ENCODE measurements around the gene BACH1. TPM values are rescaled to one million over a fixed set of nuclear protein-coding genes. Genes with fewer than 3 reads are reported as not detected.

BACH1 gene
- total and polyA plus RNA-seq, 10 of the 15 experiments (the other 5 are each of a cell fraction or from before 2014, with no cell fraction given), result 3.2 to 25.7 (median 10.5) TPM

- 98% methylated on average over 3 of the region's 3 CpGs for WGBS (ENCODE audit: insufficient coverage, insufficient replicate concordance, low lambda C conversion rate, missing lambda C conversion rate)
- Histone ChIP-seq H3K79me2 (ENCODE audit: control insufficient read depth, insufficient read depth, low read length) (peaks cover 91% of the 10 kb centered on the region), H3K4me3 (no peak overlapping the region), H3K27ac (ENCODE audit: control insufficient read depth, insufficient read depth) (no peak overlapping the region), H3K27me3 (replicated peaks in 1 of 2; ENCODE audit: control insufficient read depth in 2 of 2, insufficient read depth in 2 of 2, low read length in 1 of 2) (no peaks in the 10 kb centered on the region), H3K4me1 (ENCODE audit: control insufficient read depth, insufficient read depth, low read length) (no peaks in the 10 kb centered on the region), H3K36me3 (ENCODE audit: control insufficient read depth in 2 of 2, insufficient read depth in 2 of 2, low read length in 1 of 2) (peaks cover 0 to 2% of the 10 kb centered on the region in 2 experiments; a peak in 2 of 4 replicates), H2AFZ (ENCODE audit: control insufficient read depth, low read depth, low read length) (no peak overlapping the region), H4K20me1 (ENCODE audit: control insufficient read depth, insufficient read depth) (no peaks in the 10 kb centered on the region), H3K4me2 (ENCODE audit: control insufficient read depth, insufficient read depth) (no peak overlapping the region), H3K9me3 (replicated peaks; ENCODE audit: control insufficient read depth, insufficient read depth, low read length) (peaks cover 4% of the 10 kb centered on the region; the same call in 1 of the 3 replicates), H3K9ac (ENCODE audit: control insufficient read depth, insufficient read depth, low read length) (no peak overlapping the region)
- DNase-seq (ENCODE audit: low read depth, low spot score) (no peak), FAIRE-seq (no peak), ATAC-seq (no peak)
- intact Hi-C loops (cut with micrococcal nuclease; ENCODE audit: unreplicated experiment) (no loop called here), in situ Hi-C loops (cut with MboI) (no loop called here)
- CTCF ChIA-PET, result interaction anchor here (1.5 kb wide), 1 partner anchor 16 kb away, joined by 7 read pairs; no protein-coding TSS in a partner anchor
- POLR2A ChIA-PET, result interaction anchor here (6.8 kb wide), 1 partner anchor 14 kb away, joined by 41 read pairs; no protein-coding TSS in a partner anchor
- no TSS peak for BruUV-seq (replicated peaks)
- no peak for TF ChIP-seq GATAD2B (conservative IDR thresholded peaks at IDR 0.05; ENCODE audit: low read depth)
- no peak for TF ChIP-seq RBBP5 (conservative IDR thresholded peaks at IDR 0.05)
- TF ChIP-seq POLR2AphosphoS5 (IDR thresholded peaks at IDR 0.05; ENCODE audit: low read length), result peak; percentile 22; the same call in 1 of the 2 replicates
- no peak for TF ChIP-seq ZNF274 (IDR thresholded peaks at IDR 0.05; ENCODE audit: insufficient read depth, insufficient read length)
- SMC1A ChIA-PET (ENCODE audit: uncharacterized antibody, unreplicated experiment), result interaction anchor here (1.2 to 7.0 kb wide), 3 partner anchors 14 to 21 kb away, joined by 3 to 85 read pairs (median 3); no protein-coding TSS in a partner anchor
- RAD21 ChIA-PET (ENCODE audit: unreplicated experiment), result interaction anchor here (2.9 to 4.0 kb wide), 2 partner anchors 15 to 81 kb away, joined by 13 to 42 read pairs; partner anchors contain the start of gene BACH1
These were observed 17.5 kb downstream of the BACH1 start for GRCh38 chr21:29316029-29316742.

- Histone ChIP-seq H4K20me1 (ENCODE audit: control insufficient read depth, insufficient read depth) (no peaks in the 10 kb centered on the region), H3K9ac (ENCODE audit: control insufficient read depth, insufficient read depth, low read length) (no peak overlapping the region), H3K27me3 (replicated peaks in 1 of 2; ENCODE audit: control insufficient read depth in 2 of 2, insufficient read depth in 2 of 2, low read length in 1 of 2) (no peaks in the 10 kb centered on the region), H2AFZ (ENCODE audit: control insufficient read depth, low read depth, low read length) (no peak overlapping the region), H3K9me3 (replicated peaks; ENCODE audit: control insufficient read depth, insufficient read depth, low read length) (peaks cover 3% of the 10 kb centered on the region; the same call in 1 of the 3 replicates), H3K4me1 (ENCODE audit: control insufficient read depth, insufficient read depth, low read length) (no peaks in the 10 kb centered on the region), H3K4me2 (ENCODE audit: control insufficient read depth, insufficient read depth) (no peak overlapping the region), H3K36me3 (ENCODE audit: control insufficient read depth in 2 of 2, insufficient read depth in 2 of 2, low read length in 1 of 2) (peaks cover 0 to 2% of the 10 kb centered on the region in 2 experiments; a peak in 2 of 4 replicates), H3K4me3 (no peak overlapping the region), H3K79me2 (ENCODE audit: control insufficient read depth, insufficient read depth, low read length) (peaks cover 88% of the 10 kb centered on the region), H3K27ac (ENCODE audit: control insufficient read depth, insufficient read depth) (no peak overlapping the region)
- in situ Hi-C loops (cut with MboI), result no loop called here
- ChIA-PET CTCF (interaction anchor here (1.5 kb wide), 1 partner anchor 16 kb away, joined by 7 read pairs; no protein-coding TSS in a partner anchor), SMC1A (ENCODE audit: uncharacterized antibody, unreplicated experiment) (interaction anchor here (1.0 to 7.0 kb wide), 5 partner anchors 8 to 22 kb away, joined by 3 to 85 read pairs (median 3); no protein-coding TSS in a partner anchor), RAD21 (ENCODE audit: unreplicated experiment) (no interaction called here), POLR2A (interaction anchor here (6.8 kb wide), 1 partner anchor 15 kb away, joined by 41 read pairs; no protein-coding TSS in a partner anchor)
- ATAC-seq (no peak), FAIRE-seq (no peak), DNase-seq (ENCODE audit: low read depth, low spot score) (no peak)
- TF ChIP-seq KAT2A (conservative IDR thresholded peaks at IDR 0.05; ENCODE audit: control insufficient read depth, low read depth, low read length) (no peak), MAX (IDR thresholded peaks at IDR 0.05; ENCODE audit: low read depth, low read length) (no peak), SIX5 (IDR thresholded peaks at IDR 0.05; ENCODE audit: low read depth, low read length, severe bottlenecking) (no peak), SMAD5 (IDR thresholded peaks at IDR 0.05; ENCODE audit: low read depth) (no peak), JUND (IDR thresholded peaks at IDR 0.05; ENCODE audit: low read depth, low read length) (no peak), PKNOX1 (IDR thresholded peaks at IDR 0.05) (no peak), POLR2A (IDR thresholded peaks at IDR 0.05; ENCODE audit: low read depth, low read length) (no peak), MEF2A (IDR thresholded peaks at IDR 0.05; ENCODE audit: insufficient read depth, low read depth, low read length) (no peak), ZNF24 (IDR thresholded peaks at IDR 0.05) (no peak), ZBED1 (IDR thresholded peaks at IDR 0.05; ENCODE audit: borderline replicate concordance) (no peak)
- no TSS peak for BruUV-seq (replicated peaks)
- intact Hi-C loops (cut with micrococcal nuclease; ENCODE audit: unreplicated experiment), result no loop called here
- WGBS (ENCODE audit: insufficient coverage, insufficient replicate concordance, low lambda C conversion rate, missing lambda C conversion rate), result 61% methylated on average over 4 of the region's 4 CpGs
These were observed 18.1 kb downstream of the BACH1 start for GRCh38 chr21:29316806-29317205.

All from GM12878 (cell line).